ENCODE data around the gene AP4S1. TPM values are rescaled to one million over a fixed set of nuclear protein-coding genes. Genes with fewer than 3 reads are reported as not detected.

Gene AP4S1, protein sequence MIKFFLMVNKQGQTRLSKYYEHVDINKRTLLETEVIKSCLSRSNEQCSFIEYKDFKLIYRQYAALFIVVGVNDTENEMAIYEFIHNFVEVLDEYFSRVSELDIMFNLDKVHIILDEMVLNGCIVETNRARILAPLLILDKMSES
- 22.7 TPM for total RNA-seq

DNA sequence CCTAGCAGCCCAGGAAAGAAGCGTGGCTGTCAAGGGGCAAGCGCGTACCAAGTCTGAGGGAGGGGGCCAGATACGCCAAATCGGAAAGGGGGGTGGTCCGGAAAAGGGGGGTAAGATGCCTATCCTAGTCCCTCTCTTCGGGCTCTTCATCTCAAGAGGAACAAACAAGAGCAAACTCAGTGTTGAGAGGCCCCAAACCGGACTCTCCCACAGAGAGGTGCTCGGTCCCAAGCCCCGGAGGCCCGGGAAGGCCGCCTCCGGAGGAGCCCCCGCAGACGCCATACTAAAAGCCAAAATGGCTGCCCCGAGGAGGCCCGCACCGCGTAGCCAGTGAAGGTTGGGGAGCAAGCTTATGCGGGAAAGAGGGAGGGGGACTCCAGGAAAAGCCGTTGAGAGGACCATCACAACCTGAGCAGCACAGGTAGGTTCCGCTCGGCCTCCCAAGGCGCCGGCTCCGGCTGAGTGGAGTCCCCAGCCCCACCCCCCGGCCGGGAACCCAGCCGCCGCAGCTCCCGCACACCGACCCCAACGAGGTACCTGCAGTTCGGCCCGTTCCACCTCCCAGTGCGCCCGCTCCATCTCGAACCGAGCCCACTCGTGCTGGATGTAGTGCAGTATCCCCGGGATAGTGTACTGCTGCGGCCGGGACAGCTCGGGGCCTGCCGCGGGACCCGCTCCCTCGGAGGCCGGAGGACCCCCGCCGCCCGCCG lies at the start of gene AP4S1:
Gene AP4S1, plus strand, starts transcription at position 283 of the 710 bp plus-strand sequence. CDS start 40,548 bp downstream, outside the sequence.

DNA sequence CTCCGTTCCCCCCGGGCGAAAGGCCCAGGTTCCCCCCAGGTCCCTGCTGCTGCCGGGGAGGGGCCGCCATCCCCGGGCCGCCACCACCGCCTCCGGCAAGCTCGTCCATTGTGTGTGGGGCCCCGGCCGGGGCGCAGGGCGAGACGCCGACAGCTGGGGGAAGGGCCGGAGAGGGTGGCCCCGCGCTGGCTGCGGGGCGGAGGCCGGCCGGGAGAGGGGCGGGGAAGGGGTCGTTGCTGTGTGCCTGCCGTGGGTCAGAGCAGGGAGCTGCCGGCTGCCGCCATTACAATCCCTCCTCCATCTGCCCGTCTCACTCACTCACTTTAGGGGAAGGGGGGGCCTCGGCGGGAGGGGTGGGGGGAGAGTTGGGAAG lies 614 bp downstream of the AP4S1 start, which contains the start of gene STRN3:
Gene STRN3, minus strand, starts transcription at position 303 of the 373 bp plus-strand sequence. Its CDS starts 194 bp downstream, at position 109.

Other genes starting within 250 kb of the AP4S1 start
- 37.7 TPM for gene COCH, start 151.1 kb upstream of the AP4S1 start, total RNA-seq
- 93.6 TPM for gene STRN3, start 730 bp downstream of the AP4S1 start, total RNA-seq
- gene HECTD1, start 182.1 kb downstream of the AP4S1 start, total RNA-seq = 369 TPM

Data from camera-type eye (tissue), 1 donor.